Fibroblast of the aortic adventitia (primary cell): ENCODE results near the gene ERFE. TPM values are rescaled to one million over a fixed set of nuclear protein-coding genes. Genes with fewer than 3 reads are reported as not detected.
A peak's percentile ranks its signal among the peaks of the same experiment; 100 is the strongest.
"Not testable (repeated sequence)": the region's sequence is repeated elsewhere in the genome, so short reads cannot be mapped to it uniquely, and the experiment has no call there.

Experiments
- DNase-seq: peaks from one replicate; pipeline ENCODE4 v3.0.0-alpha.2; 2010; ENCODE audit warnings: low read depth
- H3K4me3 ChIP-seq: 2 replicates; pipeline ENCODE4 v1.5.1; 2011; ENCODE audit warnings: low read depth, mild to moderate bottlenecking, control low read depth, low read length, moderate library complexity
- CTCF ChIP-seq: IDR thresholded peaks from 2 replicates; pipeline ENCODE4 v1.5.1; 2011; ENCODE audit warnings: mild to moderate bottlenecking, low read length, control low read depth, inconsistent platforms; ENCODE audit not compliant: insufficient read depth
- total RNA-seq: library from RNA; depleted of rRNA; stranded (reverse); fragments of >200 nt; gene quantifications from 2 replicates; pipeline ENCODE4 v1.2.3, GENCODE V29; 2012; ENCODE audit warnings: low replicate concordance

Gene ERFE
- total RNA-seq, 1 donor = 2.8 TPM

GRCh38 chr2:238167761-238168160 lies 9.0 kb downstream of the ERFE start:
- no peak overlapping the region for H3K4me3 ChIP-seq
- peak; percentile 25 for DNase-seq
- TF ChIP-seq CTCF = no peak

GRCh38 chr2:238168196-238169047 lies 9.7 kb downstream of the ERFE start:
- no peak for TF ChIP-seq CTCF
- H3K4me3 ChIP-seq = peak overlapping the region; percentile 23
- DNase-seq = peak; percentile 61

GRCh38 chr2:238169048-238169707 lies 10.4 kb downstream of the ERFE start:
- no peak for TF ChIP-seq CTCF
- peak; percentile 98 for DNase-seq
- H3K4me3 ChIP-seq = peak overlapping the region; percentile 57

- DNase-seq = peak; percentile 99
- H3K4me3 ChIP-seq = peak overlapping the region; percentile 57
- TF ChIP-seq CTCF = no peak
These were observed 11.0 kb downstream of the ERFE start for GRCh38 chr2:238169708-238170251.

GRCh38 chr2:238170386-238171071 lies 11.8 kb downstream of the ERFE start:
- peak; percentile 22 for DNase-seq
- TF ChIP-seq CTCF = no peak

GRCh38 chr2:238171072-238171431 lies 12.3 kb downstream of the ERFE start:
- H3K4me3 ChIP-seq, DNase-seq: not testable (repeated sequence)

More at GRCh38 chr2:238170386-238171071, 11.8 kb downstream of the ERFE start:
- H3K4me3 ChIP-seq = no peak overlapping the region
